Cardiac muscle cell (in vitro differentiated cells and primary cell): ENCODE results near the gene SASH1. TPM values are rescaled to one million over a fixed set of nuclear protein-coding genes. Genes with fewer than 3 reads are reported as not detected.

Source experiments
- DNase-seq, 2 donors: peaks; one replicate each; pipeline versions ENCODE4 v3.0.0 to v3.0.0-alpha.2; 2010 to 2017; ENCODE audit warnings: low read depth in 1 of 2, low spot score in 1 of 2
- H3K27ac ChIP-seq: fragments of 200-600 bp; sonication (generic); 2 replicates; pipeline ENCODE4 v1.5.1; 2016
- H3K27me3 ChIP-seq: fragments of 200-600 bp; sonication (generic); 2 replicates; pipeline ENCODE4 v1.6.0; 2016; ENCODE audit warnings: control low read depth
- H3K36me3 ChIP-seq: fragments of 200-600 bp; sonication (generic); 2 replicates; pipeline ENCODE4 v1.5.1; 2016; ENCODE audit warnings: control low read depth
- H3K4me1 ChIP-seq: fragments of 200-600 bp; sonication (generic); 2 replicates; pipeline ENCODE4 v1.8.1; 2017; ENCODE audit warnings: low read depth, mild to moderate bottlenecking, mixed run types
- H3K4me3 ChIP-seq: fragments of 200-600 bp; sonication (generic); 2 replicates; pipeline ENCODE4 v1.5.1; 2016; ENCODE audit warnings: mild to moderate bottlenecking
- H3K9me3 ChIP-seq: fragments of 200-600 bp; sonication (generic); 2 replicates; pipeline ENCODE4 v1.5.1; 2017; ENCODE audit warnings: low read depth, mild to moderate bottlenecking, control low read depth
- CTCF ChIP-seq: IDR thresholded peaks from 2 replicates; pipeline ENCODE4 v1.5.1; 2012; ENCODE audit warnings: low read depth, mild to moderate bottlenecking, low read length
- polyA plus RNA-seq: library from polyadenylated mRNA; unstranded; fragments of >200 nt; fragmentation: Nextera tagmentation; extraction: Ambion mirVana; gene quantifications from 2 replicates; pipeline ENCODE4 v1.2.1, GENCODE V29; 2016
- total RNA-seq: library from RNA; depleted of rRNA; stranded (reverse); fragments of >200 nt; gene quantifications from 2 replicates; pipeline ENCODE4 v1.2.3, GENCODE V29; 2016

The SASH1 gene
- total and polyA plus RNA-seq, 2 experiments from 2014 or later, result 7.2 to 17.1 TPM

- no peak for TF ChIP-seq CTCF
- Histone ChIP-seq H3K27ac (no peak overlapping the region), H3K36me3 (no peaks in the 10 kb centered on the region), H3K4me3 (no peak overlapping the region), H3K9me3 (no peaks in the 10 kb centered on the region), H3K4me1 (no peaks in the 10 kb centered on the region), H3K27me3 (no peaks in the 10 kb centered on the region)
- DNase-seq, result no peak
Observed at GRCh38 chr6:148392671-148393070, 50.0 kb downstream of the SASH1 start.

- Histone ChIP-seq H3K9me3 (no peaks in the 10 kb centered on the region), H3K4me3 (no peak overlapping the region), H3K27me3 (no peaks in the 10 kb centered on the region), H3K4me1 (no peaks in the 10 kb centered on the region), H3K36me3 (no peaks in the 10 kb centered on the region), H3K27ac (no peak overlapping the region)
- no peak for TF ChIP-seq CTCF
- no peak for DNase-seq
Observed at GRCh38 chr6:148395583-148396101, 53.0 kb downstream of the SASH1 start.

GRCh38 chr6:148396411-148396810, 53.8 kb downstream of the SASH1 start:
- no peak overlapping the region for H3K27ac ChIP-seq
- DNase-seq, result no peak
- no peak overlapping the region for H3K4me3 ChIP-seq

GRCh38 chr6:148396926-148397325, 54.3 kb downstream of the SASH1 start:
- DNase-seq, result no peak
- no peaks in the 10 kb centered on the region for H3K36me3 ChIP-seq
- TF ChIP-seq CTCF, result no peak
- H3K9me3 ChIP-seq, result no peaks in the 10 kb centered on the region
- H3K4me3 ChIP-seq, result no peak overlapping the region
- no peaks in the 10 kb centered on the region for H3K27me3 ChIP-seq
- H3K27ac ChIP-seq, result no peak overlapping the region
- no peaks in the 10 kb centered on the region for H3K4me1 ChIP-seq

More at GRCh38 chr6:148396411-148396810, 53.8 kb downstream of the SASH1 start:
- Histone ChIP-seq H3K36me3 (no peaks in the 10 kb centered on the region), H3K27me3 (no peaks in the 10 kb centered on the region), H3K4me1 (no peaks in the 10 kb centered on the region), H3K9me3 (no peaks in the 10 kb centered on the region)
- no peak for TF ChIP-seq CTCF

- no peaks in the 10 kb centered on the region for H3K4me1 ChIP-seq
- no peak for TF ChIP-seq CTCF
- no peak overlapping the region for H3K27ac ChIP-seq
Observed at GRCh38 chr6:148398244-148398643, 55.6 kb downstream of the SASH1 start.

GRCh38 chr6:148398678-148399077, 56.0 kb downstream of the SASH1 start:
- DNase-seq, result no peak
- Histone ChIP-seq H3K36me3 (no peaks in the 10 kb centered on the region), H3K27me3 (no peaks in the 10 kb centered on the region), H3K9me3 (no peaks in the 10 kb centered on the region), H3K4me1 (no peaks in the 10 kb centered on the region), H3K4me3 (no peak overlapping the region), H3K27ac (no peak overlapping the region)
- TF ChIP-seq CTCF, result no peak

More at GRCh38 chr6:148398244-148398643, 55.6 kb downstream of the SASH1 start:
- H3K27me3 ChIP-seq, result no peaks in the 10 kb centered on the region
- no peak overlapping the region for H3K4me3 ChIP-seq
- no peak for DNase-seq
- no peaks in the 10 kb centered on the region for H3K9me3 ChIP-seq
- H3K36me3 ChIP-seq, result no peaks in the 10 kb centered on the region
